ENCODE data around the gene METTL16. TPM values are rescaled to one million over a fixed set of nuclear protein-coding genes. Genes with fewer than 3 reads are reported as not detected.

The METTL16 gene
- total and polyA plus RNA-seq, 2 donors (not counting 1 experiment from before 2014, with no cell fraction given), result 19.2 to 56.5 TPM

DNA sequence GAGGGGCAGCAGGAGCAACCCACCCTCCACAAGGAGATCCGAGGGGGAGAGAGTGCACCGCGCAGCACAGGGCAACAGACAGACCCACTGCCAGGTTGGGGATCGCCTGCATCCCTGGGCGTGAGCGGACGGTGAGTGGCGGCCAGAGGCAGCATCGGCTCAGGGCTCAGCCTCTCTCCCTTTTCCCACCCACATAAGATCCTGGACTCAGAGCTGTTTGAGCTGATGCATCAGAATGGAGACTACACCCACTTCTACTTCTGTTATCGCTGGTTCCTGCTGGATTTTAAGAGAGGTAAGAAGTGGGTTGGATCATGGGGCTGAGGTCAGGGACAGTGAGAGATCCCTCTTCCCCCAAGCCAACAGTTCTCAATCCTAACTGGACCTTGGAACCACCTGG lies 134.0 kb downstream of the METTL16 start:
- Mint-ChIP-seq H3K27me3 (no peaks in the 10 kb centered on the region), H3K27ac (no peak overlapping the region), H3K9me3 (ENCODE audit: insufficient read depth) (no peaks in the 10 kb centered on the region), H3K4me1 (no peaks in the 10 kb centered on the region), H3K4me3 (no peak overlapping the region)
- Histone ChIP-seq H3K4me2 (replicated peaks; ENCODE audit: low read depth, low read length, poor library complexity, severe bottlenecking) (no peak overlapping the region), H3K9ac (ENCODE audit: low read length) (no peak overlapping the region), H3K9me3 (ENCODE audit: control extremely low read depth in 1 of 3, control insufficient read depth in 2 of 3, insufficient read depth in 1 of 3, low read length in 2 of 3) (no peaks in the 10 kb centered on the region), H3K27ac (ENCODE audit: low read length in 2 of 2) (no peak overlapping the region), H3K27me3 (replicated peaks in 1 of 4; ENCODE audit: control extremely low read depth in 1 of 4, control insufficient read depth in 3 of 4, insufficient read depth in 4 of 4, low read length in 3 of 4) (no peaks in the 10 kb centered on the region), H3K4me3 (ENCODE audit: control extremely low read depth in 1 of 5, extremely low read depth in 1 of 5, insufficient read depth in 1 of 5, low read depth in 2 of 5, low read length in 4 of 5) (no peak overlapping the region), H3K4me1 (ENCODE audit: control insufficient read depth in 2 of 2, insufficient read depth in 2 of 2, low read length in 2 of 2) (peaks cover 0 to 4% of the 10 kb centered on the region in 2 donors), H2AFZ (ENCODE audit: insufficient read depth, low read depth, low read length, poor library complexity, severe bottlenecking) (no peak overlapping the region), H3K36me3 (replicated peaks in 1 of 2; ENCODE audit: control extremely low read depth in 1 of 2, control insufficient read depth in 1 of 2, extremely low read depth in 1 of 2, insufficient read depth in 2 of 2, low read length in 1 of 2) (peaks cover 0 to 19% of the 10 kb centered on the region in 2 experiments), H4K20me1 (ENCODE audit: control insufficient read depth, insufficient read depth, low read length, poor library complexity, severe bottlenecking) (peaks cover 8% of the 10 kb centered on the region), H3K79me2 (ENCODE audit: control insufficient read depth, insufficient read depth, low read length) (peaks cover 4% of the 10 kb centered on the region)
- CTCF ChIA-PET, result interaction anchor here (14.1 kb wide), 1 partner anchor 37 kb away, joined by 650 read pairs; no protein-coding TSS in a partner anchor
- WGBS (ENCODE audit: insufficient coverage), result 100% methylated on average over 5 of the region's 10 CpGs
- no peak for ATAC-seq (ENCODE audit: low read depth)
- TF ChIP-seq, protein P1, sequence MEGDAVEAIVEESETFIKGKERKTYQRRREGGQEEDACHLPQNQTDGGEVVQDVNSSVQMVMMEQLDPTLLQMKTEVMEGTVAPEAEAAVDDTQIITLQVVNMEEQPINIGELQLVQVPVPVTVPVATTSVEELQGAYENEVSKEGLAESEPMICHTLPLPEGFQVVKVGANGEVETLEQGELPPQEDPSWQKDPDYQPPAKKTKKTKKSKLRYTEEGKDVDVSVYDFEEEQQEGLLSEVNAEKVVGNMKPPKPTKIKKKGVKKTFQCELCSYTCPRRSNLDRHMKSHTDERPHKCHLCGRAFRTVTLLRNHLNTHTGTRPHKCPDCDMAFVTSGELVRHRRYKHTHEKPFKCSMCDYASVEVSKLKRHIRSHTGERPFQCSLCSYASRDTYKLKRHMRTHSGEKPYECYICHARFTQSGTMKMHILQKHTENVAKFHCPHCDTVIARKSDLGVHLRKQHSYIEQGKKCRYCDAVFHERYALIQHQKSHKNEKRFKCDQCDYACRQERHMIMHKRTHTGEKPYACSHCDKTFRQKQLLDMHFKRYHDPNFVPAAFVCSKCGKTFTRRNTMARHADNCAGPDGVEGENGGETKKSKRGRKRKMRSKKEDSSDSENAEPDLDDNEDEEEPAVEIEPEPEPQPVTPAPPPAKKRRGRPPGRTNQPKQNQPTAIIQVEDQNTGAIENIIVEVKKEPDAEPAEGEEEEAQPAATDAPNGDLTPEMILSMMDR (IDR thresholded peaks at IDR 0.05), result no peak
- no peak for DNase-seq
- intact Hi-C loops (cut with micrococcal nuclease), result no loop called here
- POLR2A ChIA-PET, result no interaction called here

DNA sequence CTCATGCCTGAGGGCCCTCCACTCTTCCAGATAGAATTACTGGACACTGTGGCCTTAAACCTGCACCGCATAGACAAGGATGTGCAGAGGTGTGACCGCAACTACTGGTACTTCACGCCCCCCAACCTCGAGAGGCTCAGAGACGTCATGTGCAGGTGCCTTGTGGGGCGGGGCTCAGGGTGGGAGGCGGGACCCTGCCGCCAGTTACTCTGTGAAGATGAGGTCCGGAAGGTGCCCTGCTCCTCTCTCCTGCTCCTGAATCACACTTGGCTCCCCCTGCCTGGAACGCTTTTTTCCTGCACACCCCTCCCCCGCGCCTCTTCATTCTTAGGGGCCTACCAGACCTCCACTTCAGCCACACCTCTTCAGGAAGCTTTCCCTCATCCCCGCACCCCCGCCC lies 135.6 kb downstream of the METTL16 start:
- Histone ChIP-seq H3K4me1 (ENCODE audit: control insufficient read depth in 2 of 2, insufficient read depth in 2 of 2, low read length in 2 of 2) (no peaks in the 10 kb centered on the region), H3K4me2 (replicated peaks; ENCODE audit: low read depth, low read length, poor library complexity, severe bottlenecking) (no peak overlapping the region), H3K4me3 (ENCODE audit: control extremely low read depth in 1 of 5, extremely low read depth in 1 of 5, insufficient read depth in 1 of 5, low read depth in 2 of 5, low read length in 4 of 5) (no peak overlapping the region), H3K36me3 (replicated peaks in 1 of 2; ENCODE audit: control extremely low read depth in 1 of 2, control insufficient read depth in 1 of 2, extremely low read depth in 1 of 2, insufficient read depth in 2 of 2, low read length in 1 of 2) (peaks cover 0 to 18% of the 10 kb centered on the region in 2 experiments), H3K9ac (ENCODE audit: low read length) (no peak overlapping the region), H4K20me1 (ENCODE audit: control insufficient read depth, insufficient read depth, low read length, poor library complexity, severe bottlenecking) (no peaks in the 10 kb centered on the region), H2AFZ (ENCODE audit: insufficient read depth, low read depth, low read length, poor library complexity, severe bottlenecking) (no peak overlapping the region), H3K9me3 (ENCODE audit: control extremely low read depth in 1 of 3, control insufficient read depth in 2 of 3, insufficient read depth in 1 of 3, low read length in 2 of 3) (no peaks in the 10 kb centered on the region), H3K79me2 (ENCODE audit: control insufficient read depth, insufficient read depth, low read length) (no peaks in the 10 kb centered on the region), H3K27me3 (replicated peaks in 1 of 4; ENCODE audit: control extremely low read depth in 1 of 4, control insufficient read depth in 3 of 4, insufficient read depth in 4 of 4, low read length in 3 of 4) (no peaks in the 10 kb centered on the region), H3K27ac (ENCODE audit: low read length in 2 of 2) (no peak overlapping the region)
- Mint-ChIP-seq H3K4me3 (no peak overlapping the region), H3K4me1 (no peaks in the 10 kb centered on the region), H3K27ac (no peak overlapping the region), H3K9me3 (ENCODE audit: insufficient read depth) (no peaks in the 10 kb centered on the region), H3K27me3 (no peaks in the 10 kb centered on the region)
- 95% methylated on average over 14 of the region's 14 CpGs for WGBS (ENCODE audit: insufficient coverage)
- DNase-seq (no peak), ATAC-seq (ENCODE audit: low read depth) (no peak)
- ChIA-PET CTCF (interaction anchor here (14.1 kb wide), 1 partner anchor 38 kb away, joined by 650 read pairs; no protein-coding TSS in a partner anchor), POLR2A (no interaction called here)
- intact Hi-C loops (cut with micrococcal nuclease), result no loop called here
- TF ChIP-seq, protein P1 (IDR thresholded peaks at IDR 0.05), result no peak
- TF ChIP-seq EZH2 (IDR thresholded peaks at IDR 0.05; ENCODE audit: borderline replicate concordance, insufficient read depth, low read depth, low read length, poor library complexity, severe bottlenecking), result no peak

Measured in B cell (primary cell).